ENCODE results near the gene SCN9A.

SCN9A gene

GRCh38 chr2:166158546-166158945 is 217.2 kb downstream of the SCN9A start:
- Histone ChIP-seq H3K36me3 (ENCODE audit: insufficient read depth, low read depth, low read length) (no peaks in the 10 kb centered on the region), H3K27me3 (ENCODE audit: insufficient read depth, low read length) (no peaks in the 10 kb centered on the region), H3K4me1 (ENCODE audit: insufficient read depth, low read length) (no peaks in the 10 kb centered on the region), H3K9me3 (ENCODE audit: insufficient read depth, low read depth, low read length) (no peaks in the 10 kb centered on the region), H3K9ac (ENCODE audit: low read depth, low read length) (no peak overlapping the region), H3K27ac (ENCODE audit: low read length) (no peak overlapping the region), H3K4me3 (ENCODE audit: low read length) (no peak overlapping the region)

- Histone ChIP-seq H3K4me1 (ENCODE audit: insufficient read depth, low read length) (no peaks in the 10 kb centered on the region), H3K9ac (ENCODE audit: low read depth, low read length) (no peak overlapping the region), H3K27me3 (ENCODE audit: insufficient read depth, low read length) (no peaks in the 10 kb centered on the region), H3K9me3 (ENCODE audit: insufficient read depth, low read depth, low read length) (no peaks in the 10 kb centered on the region), H3K36me3 (ENCODE audit: insufficient read depth, low read depth, low read length) (no peaks in the 10 kb centered on the region), H3K27ac (ENCODE audit: low read length) (no peak overlapping the region), H3K4me3 (ENCODE audit: low read length) (no peak overlapping the region)
These were observed 218.2 kb downstream of the SCN9A start for GRCh38 chr2:166157578-166157977.

- Histone ChIP-seq H3K9me3 (ENCODE audit: insufficient read depth, low read depth, low read length) (no peaks in the 10 kb centered on the region), H3K27me3 (ENCODE audit: insufficient read depth, low read length) (no peaks in the 10 kb centered on the region), H3K36me3 (ENCODE audit: insufficient read depth, low read depth, low read length) (no peaks in the 10 kb centered on the region), H3K27ac (ENCODE audit: low read length) (no peak overlapping the region), H3K4me1 (ENCODE audit: insufficient read depth, low read length) (no peaks in the 10 kb centered on the region), H3K9ac (ENCODE audit: low read depth, low read length) (no peak overlapping the region), H3K4me3 (ENCODE audit: low read length) (no peak overlapping the region)
These were observed 218.7 kb downstream of the SCN9A start for GRCh38 chr2:166156985-166157490.

- Histone ChIP-seq H3K36me3 (ENCODE audit: insufficient read depth, low read depth, low read length) (no peaks in the 10 kb centered on the region), H3K27ac (ENCODE audit: low read length) (no peak overlapping the region), H3K9ac (ENCODE audit: low read depth, low read length) (no peak overlapping the region), H3K4me1 (ENCODE audit: insufficient read depth, low read length) (no peaks in the 10 kb centered on the region), H3K9me3 (ENCODE audit: insufficient read depth, low read depth, low read length) (no peaks in the 10 kb centered on the region), H3K4me3 (ENCODE audit: low read length) (no peak overlapping the region), H3K27me3 (ENCODE audit: insufficient read depth, low read length) (no peaks in the 10 kb centered on the region)
These were observed 220.2 kb downstream of the SCN9A start for GRCh38 chr2:166155589-166155988.

GRCh38 chr2:166154685-166155338 is 220.9 kb downstream of the SCN9A start:
- H3K4me3 ChIP-seq (ENCODE audit: low read length) = no peak overlapping the region
- no peak overlapping the region for H3K9ac ChIP-seq (ENCODE audit: low read depth, low read length)
- no peaks in the 10 kb centered on the region for H3K4me1 ChIP-seq (ENCODE audit: insufficient read depth, low read length)
- H3K9me3 ChIP-seq (ENCODE audit: insufficient read depth, low read depth, low read length) = no peaks in the 10 kb centered on the region
- H3K27me3 ChIP-seq (ENCODE audit: insufficient read depth, low read length) = no peaks in the 10 kb centered on the region
- H3K27ac ChIP-seq (ENCODE audit: low read length) = no peak overlapping the region
- no peaks in the 10 kb centered on the region for H3K36me3 ChIP-seq (ENCODE audit: insufficient read depth, low read depth, low read length)

GRCh38 chr2:166152064-166152463 is 223.7 kb downstream of the SCN9A start:
- H3K4me1 ChIP-seq (ENCODE audit: insufficient read depth, low read length) = peaks cover 4% of the 10 kb centered on the region; the same call in 1 of the 2 replicates
- no peak overlapping the region for H3K4me3 ChIP-seq (ENCODE audit: low read length)
- H3K9ac ChIP-seq (ENCODE audit: low read depth, low read length) = no peak overlapping the region

GRCh38 chr2:166148500-166149400 is 227.0 kb downstream of the SCN9A start:
- Histone ChIP-seq H3K9me3 (ENCODE audit: insufficient read depth, low read depth, low read length) (no peaks in the 10 kb centered on the region), H3K9ac (ENCODE audit: low read depth, low read length) (no peak overlapping the region), H3K27me3 (ENCODE audit: insufficient read depth, low read length) (no peaks in the 10 kb centered on the region), H3K36me3 (ENCODE audit: insufficient read depth, low read depth, low read length) (no peaks in the 10 kb centered on the region), H3K4me1 (ENCODE audit: insufficient read depth, low read length) (peaks cover 4% of the 10 kb centered on the region; the same call in 1 of the 2 replicates), H3K27ac (ENCODE audit: low read length) (no peak overlapping the region), H3K4me3 (ENCODE audit: low read length) (no peak overlapping the region)

More at GRCh38 chr2:166152064-166152463, 223.7 kb downstream of the SCN9A start:
- Histone ChIP-seq H3K27ac (ENCODE audit: low read length) (no peak overlapping the region), H3K36me3 (ENCODE audit: insufficient read depth, low read depth, low read length) (no peaks in the 10 kb centered on the region), H3K27me3 (ENCODE audit: insufficient read depth, low read length) (no peaks in the 10 kb centered on the region), H3K9me3 (ENCODE audit: insufficient read depth, low read depth, low read length) (no peaks in the 10 kb centered on the region)

- Histone ChIP-seq H3K9ac (ENCODE audit: low read depth, low read length) (no peak overlapping the region), H3K36me3 (ENCODE audit: insufficient read depth, low read depth, low read length) (no peaks in the 10 kb centered on the region), H3K4me3 (ENCODE audit: low read length) (no peak overlapping the region), H3K27ac (ENCODE audit: low read length) (no peak overlapping the region), H3K9me3 (ENCODE audit: insufficient read depth, low read depth, low read length) (no peaks in the 10 kb centered on the region), H3K4me1 (ENCODE audit: insufficient read depth, low read length) (peaks cover 4% of the 10 kb centered on the region; the same call in 1 of the 2 replicates), H3K27me3 (ENCODE audit: insufficient read depth, low read length) (no peaks in the 10 kb centered on the region)
These were observed 227.9 kb downstream of the SCN9A start for GRCh38 chr2:166147883-166148282.
